Measurements from ENCODE around the gene PAWR.

The PAWR gene

DNA sequence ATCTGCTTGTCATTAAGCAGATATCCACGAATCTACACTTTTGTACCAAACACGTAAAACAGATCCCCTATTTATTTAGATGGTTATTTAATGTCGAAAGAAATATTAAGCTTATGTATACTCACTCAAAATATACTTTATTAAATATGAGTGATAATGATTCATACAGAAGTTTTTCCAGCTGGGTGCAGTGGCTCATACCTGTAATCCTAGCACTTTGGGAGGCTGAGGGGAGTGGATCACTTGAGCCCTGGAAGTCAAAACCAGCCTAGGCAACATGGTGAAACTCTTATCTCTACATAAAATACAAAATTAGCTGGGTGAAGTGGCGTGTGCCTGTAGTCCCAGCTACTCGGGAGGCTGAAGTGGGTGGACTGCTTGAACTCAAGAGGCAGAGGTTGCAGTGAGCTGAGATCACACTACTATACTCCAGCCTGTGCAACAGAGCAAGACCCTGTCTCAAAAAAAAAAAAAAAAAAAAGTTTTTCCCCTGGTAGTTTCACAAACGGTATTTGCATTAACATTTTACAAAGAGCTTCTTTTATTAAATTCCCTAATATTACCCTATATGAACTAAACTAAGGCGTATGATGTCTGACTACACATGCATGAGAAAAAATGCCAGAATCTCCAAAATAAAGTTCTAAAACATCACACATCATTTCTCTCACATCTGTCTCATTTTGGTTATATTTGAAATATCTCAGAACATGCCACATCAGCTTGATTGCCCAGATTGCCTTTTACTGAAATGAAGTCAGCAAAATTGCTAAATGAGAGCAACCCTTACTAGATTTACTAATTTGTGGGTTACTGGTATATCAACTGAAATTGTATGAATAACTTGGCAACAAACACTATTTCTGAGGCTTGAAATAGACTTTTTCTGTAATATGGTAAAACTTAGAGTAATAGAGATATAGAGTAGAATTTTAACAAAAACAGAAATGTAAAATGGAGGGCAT, 74.9 kb downstream of the PAWR start:
- DNase-seq (ENCODE audit: extremely low spot score), result no peak
- TF ChIP-seq, protein P1, sequence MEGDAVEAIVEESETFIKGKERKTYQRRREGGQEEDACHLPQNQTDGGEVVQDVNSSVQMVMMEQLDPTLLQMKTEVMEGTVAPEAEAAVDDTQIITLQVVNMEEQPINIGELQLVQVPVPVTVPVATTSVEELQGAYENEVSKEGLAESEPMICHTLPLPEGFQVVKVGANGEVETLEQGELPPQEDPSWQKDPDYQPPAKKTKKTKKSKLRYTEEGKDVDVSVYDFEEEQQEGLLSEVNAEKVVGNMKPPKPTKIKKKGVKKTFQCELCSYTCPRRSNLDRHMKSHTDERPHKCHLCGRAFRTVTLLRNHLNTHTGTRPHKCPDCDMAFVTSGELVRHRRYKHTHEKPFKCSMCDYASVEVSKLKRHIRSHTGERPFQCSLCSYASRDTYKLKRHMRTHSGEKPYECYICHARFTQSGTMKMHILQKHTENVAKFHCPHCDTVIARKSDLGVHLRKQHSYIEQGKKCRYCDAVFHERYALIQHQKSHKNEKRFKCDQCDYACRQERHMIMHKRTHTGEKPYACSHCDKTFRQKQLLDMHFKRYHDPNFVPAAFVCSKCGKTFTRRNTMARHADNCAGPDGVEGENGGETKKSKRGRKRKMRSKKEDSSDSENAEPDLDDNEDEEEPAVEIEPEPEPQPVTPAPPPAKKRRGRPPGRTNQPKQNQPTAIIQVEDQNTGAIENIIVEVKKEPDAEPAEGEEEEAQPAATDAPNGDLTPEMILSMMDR (IDR thresholded peaks at IDR 0.05; ENCODE audit: control extremely low read depth, extremely low read depth, low read depth, missing control alignments), result no peak
- ChIA-PET CTCF (interaction anchor here (0.8 to 1.8 kb wide), 5 partner anchors 11 to 150 kb away, joined by 3 to 4 read pairs (median 3); no protein-coding TSS in a partner anchor), POLR2A (interaction anchor here (0.7 kb wide), 1 partner anchor 316 kb away, joined by 4 read pairs; no protein-coding TSS in a partner anchor)

DNA sequence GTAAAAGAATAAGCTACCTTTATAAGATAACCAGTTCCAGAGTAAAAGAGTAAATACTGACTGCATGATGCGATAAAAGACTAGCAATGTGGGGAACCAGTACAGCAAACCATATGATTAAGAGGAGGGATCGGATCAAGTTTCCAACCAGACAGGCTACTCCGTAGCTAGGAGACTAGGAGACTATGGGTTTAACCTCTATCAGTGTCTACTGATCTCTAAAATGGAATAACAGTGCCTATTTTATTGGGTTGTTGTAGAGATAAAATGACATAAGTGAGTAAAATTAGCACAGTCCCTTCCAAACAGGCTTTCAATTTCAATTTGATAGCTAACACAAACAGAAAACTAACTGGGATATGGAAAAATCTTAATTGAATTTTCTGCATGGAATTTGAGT, 76.0 kb downstream of the PAWR start:
- TF ChIP-seq, protein P1 (IDR thresholded peaks at IDR 0.05; ENCODE audit: control extremely low read depth, extremely low read depth, low read depth, missing control alignments), result no peak
- POLR2A ChIA-PET, result no interaction called here
- no peak for DNase-seq (ENCODE audit: extremely low spot score)
- CTCF ChIA-PET, result interaction anchor here (1.6 to 1.8 kb wide), 2 partner anchors 31 to 151 kb away, joined by 4 read pairs; no protein-coding TSS in a partner anchor

DNA sequence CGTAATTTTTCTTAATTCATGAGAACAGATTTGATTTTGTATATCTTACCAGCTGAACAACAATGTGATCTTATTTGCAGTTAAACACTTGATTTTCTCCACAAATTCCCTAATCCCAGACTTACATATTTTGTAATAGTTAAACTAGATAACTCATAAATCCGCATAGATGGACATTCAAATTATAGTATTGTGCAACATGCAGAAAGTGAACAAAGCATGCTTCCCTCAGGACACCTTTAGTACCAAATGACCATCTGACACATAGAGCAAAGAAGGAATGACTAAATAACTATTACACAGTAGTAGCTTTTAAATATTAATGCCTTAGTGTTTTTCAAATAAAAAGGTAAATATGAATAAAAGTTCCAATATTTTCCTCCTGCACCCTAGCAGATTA, 88.9 kb downstream of the PAWR start:
- TF ChIP-seq, protein P1 (IDR thresholded peaks at IDR 0.05; ENCODE audit: control extremely low read depth, extremely low read depth, low read depth, missing control alignments), result no peak
- CTCF ChIA-PET, result no interaction called here
- DNase-seq (ENCODE audit: extremely low spot score), result no peak
- POLR2A ChIA-PET, result no interaction called here

DNA sequence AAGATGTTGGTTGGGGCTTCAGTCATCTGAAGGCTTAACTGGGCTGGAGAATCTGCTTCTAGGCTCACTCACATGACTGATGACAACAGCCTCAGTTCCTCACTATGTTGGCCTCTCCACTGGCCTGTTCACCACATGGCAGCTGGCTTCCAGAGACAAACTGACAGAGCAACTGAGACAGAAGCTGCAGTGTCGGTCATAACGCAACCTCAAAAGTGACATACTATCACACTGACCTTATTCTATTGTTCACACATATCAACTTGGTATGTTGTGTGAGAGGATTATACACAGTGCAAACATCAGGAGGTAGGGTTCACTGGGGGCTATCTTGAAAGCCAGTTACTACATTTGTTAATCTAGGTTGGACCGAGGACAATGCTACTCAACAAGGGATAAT, 92.9 kb downstream of the PAWR start:
- TF ChIP-seq, protein P1 (IDR thresholded peaks at IDR 0.05; ENCODE audit: control extremely low read depth, extremely low read depth, low read depth, missing control alignments), result no peak
- ChIA-PET CTCF (no interaction called here), POLR2A (no interaction called here)
- DNase-seq (ENCODE audit: extremely low spot score), result no peak

DNA sequence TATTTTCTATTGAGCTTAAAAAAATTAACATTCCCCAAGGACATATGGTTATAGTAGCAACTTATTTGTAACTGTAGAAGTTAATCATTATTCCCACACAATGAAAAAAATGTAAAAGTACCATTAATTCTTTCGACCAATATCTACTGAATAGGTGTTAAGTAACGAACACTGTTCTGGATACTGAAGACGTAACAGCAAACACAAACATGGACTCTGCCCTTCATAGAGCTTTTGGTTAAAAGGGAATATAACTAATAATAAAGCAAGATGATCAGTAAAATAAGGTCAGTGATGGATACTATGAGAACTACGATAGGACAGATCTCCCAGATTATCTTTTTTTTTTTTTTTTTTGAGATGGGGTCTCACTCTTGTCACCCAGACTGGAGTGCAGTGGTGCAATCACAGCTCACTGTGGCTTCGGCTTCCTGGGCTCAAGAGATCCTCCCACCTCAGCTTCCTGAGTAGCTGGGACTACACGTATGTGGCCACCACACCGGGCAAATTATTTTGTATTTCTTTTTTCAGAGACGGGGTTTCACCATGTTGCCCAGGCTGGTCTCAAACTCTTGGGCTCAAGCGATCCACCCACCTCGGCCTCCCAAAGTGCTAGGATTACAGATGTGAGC, 93.9 kb downstream of the PAWR start:
- POLR2A ChIA-PET, result no interaction called here
- DNase-seq (ENCODE audit: extremely low spot score), result no peak
- CTCF ChIA-PET, result no interaction called here
- TF ChIP-seq, protein P1 (IDR thresholded peaks at IDR 0.05; ENCODE audit: control extremely low read depth, extremely low read depth, low read depth, missing control alignments), result no peak

DNA sequence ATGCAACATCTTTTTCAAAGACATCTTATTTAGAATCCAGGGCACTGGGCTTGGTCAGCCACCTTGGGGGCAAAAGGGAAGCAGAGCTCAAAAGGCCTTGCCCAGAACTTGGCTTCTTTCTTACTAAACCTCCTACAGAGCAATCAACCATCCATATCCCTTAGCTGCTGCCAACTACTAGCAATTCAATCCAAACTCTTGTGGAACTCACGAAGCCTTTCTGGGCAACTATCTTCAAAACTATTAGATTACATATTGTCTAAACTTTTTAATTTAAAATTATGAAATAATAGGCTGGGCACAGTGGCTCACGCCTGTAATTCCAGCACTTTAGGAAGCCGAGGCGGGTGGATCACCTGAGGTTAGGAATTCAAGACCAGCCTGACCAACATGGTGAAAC, 95.5 kb downstream of the PAWR start:
- TF ChIP-seq, protein P1 (IDR thresholded peaks at IDR 0.05; ENCODE audit: control extremely low read depth, extremely low read depth, low read depth, missing control alignments), result no peak
- POLR2A ChIA-PET, result no interaction called here
- no peak for DNase-seq (ENCODE audit: extremely low spot score)
- CTCF ChIA-PET, result interaction anchor here (0.7 kb wide), 1 partner anchor 8 kb away, joined by 4 read pairs; no protein-coding TSS in a partner anchor

All from GM10248 (cell line).